22Rv1 (cell line): Measurements from ENCODE around the gene GARNL3.

Experiments used
- CTCF ChIP-seq: fragments of 450-650 bp; IDR thresholded peaks from 2 replicates; pipeline ENCODE4 v1.5.1; 2017; ENCODE audit warnings: mild to moderate bottlenecking
- ZFX ChIP-seq: fragments of 450-650 bp; IDR thresholded peaks from 2 replicates; pipeline ENCODE4 v1.6.1; 2017; ENCODE audit warnings: antibody characterized with exemption, borderline replicate concordance

GRCh38 chr9:127346584-127346983 is 82.0 kb downstream of the GARNL3 start:
- TF ChIP-seq CTCF (no peak), ZFX (no peak)
